Stimulated activated naive CD4-positive, alpha-beta T cell treated with Interleukin-2 at 50 U/mL for 16 hours (primary cell): ENCODE data around the gene STEAP3.

Experiments
- DNase-seq: peaks from one replicate; lab custom pipeline; 2025; lab: John Stamatoyannopoulos, UW

Gene STEAP3

DNA sequence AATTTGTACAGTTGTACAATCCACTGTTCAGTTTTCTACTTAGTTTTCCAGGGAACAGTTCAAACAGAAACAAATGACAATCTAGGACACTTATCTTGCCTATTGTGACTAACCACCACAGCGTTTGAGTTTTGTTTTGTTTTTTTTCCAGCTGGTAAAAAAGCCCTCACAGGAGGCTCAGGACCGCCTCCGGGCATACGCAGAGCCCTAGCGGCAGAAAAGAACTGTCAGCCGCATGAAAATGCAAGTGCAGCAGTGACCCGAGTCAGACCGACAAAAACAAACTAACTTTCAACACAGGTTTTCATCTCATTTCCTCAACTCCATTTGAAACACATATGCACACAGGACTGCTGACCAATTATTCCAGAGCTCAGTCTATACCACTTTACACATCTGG, 68.6 kb downstream of the STEAP3 start:
- DNase-seq, result no peak

DNA sequence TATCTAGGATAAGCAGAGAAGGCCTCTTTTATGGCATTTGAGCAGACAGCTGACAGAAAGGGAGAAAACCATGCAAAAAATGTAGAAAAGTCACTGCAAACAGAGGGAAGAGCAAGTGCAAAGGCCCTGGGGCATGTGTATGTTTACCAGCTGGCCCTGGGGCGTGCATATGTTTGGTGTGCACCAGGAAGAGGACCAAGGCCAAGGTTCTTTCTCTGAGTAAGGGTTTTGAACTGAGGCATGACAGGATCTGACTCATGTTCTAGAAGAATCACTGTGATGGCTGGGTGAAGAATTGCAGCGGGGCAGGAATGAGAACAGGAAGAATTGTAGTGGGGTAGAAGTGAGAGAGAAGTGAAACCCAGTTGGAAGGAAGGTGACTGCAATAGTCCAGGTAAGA, 69.6 kb downstream of the STEAP3 start:
- DNase-seq, result no peak

DNA sequence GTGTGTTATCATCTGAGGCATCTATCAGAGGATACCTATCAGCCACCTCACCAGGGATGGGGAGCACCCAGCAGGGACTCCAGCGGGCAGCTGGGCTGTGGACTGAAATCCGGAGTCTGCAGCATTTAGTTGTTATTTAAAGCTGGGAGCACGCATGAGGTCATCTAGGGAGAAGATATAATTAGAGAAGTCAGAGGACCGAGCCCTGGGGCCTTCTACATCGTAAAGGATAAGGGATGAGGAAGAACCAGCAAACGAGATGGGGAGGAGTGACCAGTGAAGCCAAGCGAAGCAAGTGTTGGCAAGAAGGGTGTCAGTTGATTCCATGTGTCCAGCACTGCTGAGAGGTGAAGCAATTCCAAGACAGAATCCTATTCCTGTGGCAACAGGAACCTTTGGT, 70.3 kb downstream of the STEAP3 start:
- DNase-seq, result no peak

DNA sequence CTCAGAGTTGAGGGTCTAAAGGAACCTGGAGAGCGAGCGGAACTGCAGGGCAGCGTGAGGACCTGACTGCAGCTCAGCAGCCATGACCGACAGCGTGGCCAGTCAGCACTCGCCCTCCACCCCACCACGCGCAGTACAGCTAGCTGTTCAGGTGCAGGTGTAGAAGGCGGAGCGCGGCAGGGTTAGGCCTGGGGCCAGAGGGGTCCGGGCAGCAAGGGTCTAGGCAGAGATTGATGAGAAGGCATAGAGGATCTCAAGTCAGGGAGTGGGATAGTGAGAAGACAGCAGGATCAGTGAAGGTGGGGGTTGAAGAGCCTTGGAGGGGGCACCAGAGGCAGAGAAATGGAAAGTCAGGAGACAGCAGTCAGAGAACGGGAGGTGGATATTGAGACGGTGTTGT, 71.0 kb downstream of the STEAP3 start:
- no peak for DNase-seq

DNA sequence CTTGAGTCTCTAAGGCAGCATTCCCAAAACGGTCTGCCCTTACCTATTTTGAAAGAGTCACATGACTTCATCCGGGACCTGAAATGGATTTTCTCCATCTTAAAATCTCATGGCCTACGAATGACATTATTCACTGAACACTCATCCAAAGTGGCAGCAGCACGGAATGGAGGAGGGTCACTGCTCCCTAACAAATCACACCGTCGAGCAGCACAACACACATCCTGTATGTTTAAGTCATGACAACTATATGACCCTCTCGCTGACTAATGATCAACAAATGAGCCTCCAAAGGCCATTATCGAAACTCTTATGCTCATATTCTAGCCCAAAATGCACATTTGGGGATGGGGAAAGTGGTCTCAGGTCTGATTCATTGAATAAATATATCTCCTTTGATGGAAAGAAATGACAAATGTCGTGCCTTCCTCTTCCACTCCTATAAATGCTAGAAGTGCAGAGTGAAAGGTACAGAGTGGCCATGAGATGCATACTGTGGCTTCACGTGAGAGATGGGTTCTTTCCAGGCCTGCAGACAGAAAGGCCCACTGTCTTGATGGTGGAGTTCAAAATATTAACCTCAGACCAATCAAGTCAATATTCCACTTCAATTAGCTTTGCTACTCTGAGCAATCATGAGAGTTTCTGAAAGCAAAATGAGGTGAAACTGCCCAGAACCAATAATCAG, 72.2 kb downstream of the STEAP3 start:
- DNase-seq, result no peak

DNA sequence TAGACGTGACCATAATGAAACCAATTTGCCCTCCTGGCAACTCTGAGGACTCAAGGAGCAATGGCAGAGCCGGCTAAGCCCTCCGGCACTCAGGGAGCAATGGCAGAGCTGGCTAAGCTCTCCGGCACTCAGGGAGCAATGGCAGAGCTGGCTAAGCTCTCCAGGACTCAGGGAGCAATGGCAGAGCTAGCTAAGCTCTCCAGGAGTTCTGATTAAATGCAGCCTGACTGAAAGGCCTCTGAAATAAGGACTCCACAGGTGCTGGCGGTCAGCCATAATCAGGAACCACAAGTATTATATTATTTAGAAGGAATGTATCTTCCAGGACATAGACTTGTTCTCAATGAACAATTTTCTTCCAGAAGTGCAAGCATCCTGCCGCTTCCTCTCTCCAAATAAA, 77.8 kb downstream of the STEAP3 start:
- no peak for DNase-seq

DNA sequence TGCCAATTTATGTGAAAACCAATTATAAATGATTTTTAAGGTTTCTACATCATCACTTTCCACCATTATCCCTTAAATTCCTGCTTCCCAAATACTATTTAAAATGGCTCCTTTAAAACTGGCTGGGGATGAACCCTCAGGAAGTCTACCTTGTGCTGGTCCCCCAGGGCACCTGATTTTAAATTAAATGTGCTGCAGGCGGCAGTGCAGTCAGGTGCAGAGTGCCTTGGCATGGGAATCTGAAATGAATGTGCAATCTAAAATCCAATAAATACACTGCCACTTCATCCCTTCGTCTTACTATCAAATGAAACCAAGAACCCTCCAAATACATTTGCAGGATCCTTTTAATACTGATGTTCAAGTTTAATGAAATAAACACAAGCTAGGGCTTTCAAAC, 81.2 kb downstream of the STEAP3 start:
- no peak for DNase-seq

DNA sequence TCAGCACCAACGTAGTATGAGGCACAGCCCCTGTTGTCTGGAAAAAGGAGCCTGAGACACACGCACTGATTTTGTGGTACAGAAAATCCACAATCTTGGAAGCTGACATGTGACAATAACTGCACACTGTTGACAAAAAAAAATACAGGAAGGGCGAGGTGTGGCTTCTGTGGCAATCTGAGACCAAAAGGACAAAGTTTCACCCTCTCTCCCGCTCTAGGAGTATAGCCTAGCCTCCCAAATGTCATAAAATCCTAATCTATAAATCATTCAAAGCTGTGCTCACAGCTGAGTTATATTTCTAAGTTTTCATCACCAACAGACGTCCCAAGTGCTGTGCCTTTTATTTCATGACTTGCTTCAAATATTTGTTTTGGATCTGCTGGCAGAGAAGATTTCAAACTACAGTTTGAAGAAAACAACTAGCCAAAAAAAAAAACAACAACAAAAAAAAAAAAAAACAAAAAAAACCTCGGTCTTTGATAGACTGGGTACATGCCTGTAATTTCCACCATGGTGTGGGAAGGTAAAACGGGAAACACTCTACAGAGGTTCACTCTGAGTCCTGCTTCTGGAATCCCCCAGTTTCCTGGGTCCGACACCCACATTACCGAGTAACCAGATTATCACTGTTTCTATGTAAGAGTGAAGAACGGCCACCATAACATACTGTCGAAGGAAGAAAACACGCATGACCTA, 82.0 kb downstream of the STEAP3 start:
- DNase-seq, result no peak

DNA sequence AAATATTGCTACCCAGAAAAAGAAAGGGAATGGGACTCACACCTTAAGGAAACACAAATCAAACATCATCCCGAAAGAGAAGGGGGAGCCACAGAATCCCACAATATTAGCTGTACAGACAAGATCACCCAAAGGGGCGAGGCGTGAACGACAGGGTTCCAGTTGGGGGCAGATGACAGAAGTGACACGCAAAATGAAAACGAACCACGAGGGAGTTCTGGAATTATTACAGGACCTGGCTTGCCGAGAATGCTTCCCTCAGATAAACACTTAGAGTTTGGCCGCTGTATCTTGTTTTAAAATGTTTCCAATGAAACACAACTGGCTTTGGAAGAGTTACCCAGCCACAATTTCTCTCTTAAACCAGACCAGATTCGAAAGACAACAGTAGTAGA, 82.6 kb downstream of the STEAP3 start:
- DNase-seq, result no peak

DNA sequence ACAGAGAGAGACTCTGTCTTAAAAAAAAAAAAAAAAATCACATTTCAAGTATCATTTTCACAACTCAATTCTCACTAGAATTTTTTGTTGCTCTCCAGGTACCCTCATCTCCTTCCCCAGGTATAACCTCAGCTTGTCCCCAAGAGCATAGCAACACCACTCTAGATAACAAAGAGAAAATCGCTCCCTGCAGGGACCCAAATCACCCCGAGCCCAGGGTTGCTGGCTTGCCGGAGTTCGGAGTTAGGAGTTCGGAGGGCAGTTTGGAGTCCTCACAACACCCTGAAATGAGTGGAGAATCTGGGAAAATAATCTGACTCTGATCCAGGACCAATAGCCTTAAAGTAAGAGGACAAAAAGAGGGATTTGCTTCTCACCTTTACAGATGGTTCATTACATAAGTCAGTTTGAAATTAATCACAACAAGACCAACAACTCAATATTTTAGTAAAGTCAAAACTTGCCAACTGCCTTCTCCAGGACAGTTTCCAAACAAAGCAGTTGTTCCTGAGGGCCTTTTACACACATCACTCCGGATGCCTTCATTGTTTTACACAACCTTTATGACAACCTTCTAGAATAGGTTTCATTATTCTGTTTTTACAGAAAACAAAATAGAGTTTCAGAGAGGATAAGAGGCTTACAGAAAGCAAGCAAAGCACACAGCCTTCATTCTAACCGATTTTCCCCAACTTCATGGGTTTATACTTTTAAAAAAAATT, 83.9 kb downstream of the STEAP3 start:
- no peak for DNase-seq

DNA sequence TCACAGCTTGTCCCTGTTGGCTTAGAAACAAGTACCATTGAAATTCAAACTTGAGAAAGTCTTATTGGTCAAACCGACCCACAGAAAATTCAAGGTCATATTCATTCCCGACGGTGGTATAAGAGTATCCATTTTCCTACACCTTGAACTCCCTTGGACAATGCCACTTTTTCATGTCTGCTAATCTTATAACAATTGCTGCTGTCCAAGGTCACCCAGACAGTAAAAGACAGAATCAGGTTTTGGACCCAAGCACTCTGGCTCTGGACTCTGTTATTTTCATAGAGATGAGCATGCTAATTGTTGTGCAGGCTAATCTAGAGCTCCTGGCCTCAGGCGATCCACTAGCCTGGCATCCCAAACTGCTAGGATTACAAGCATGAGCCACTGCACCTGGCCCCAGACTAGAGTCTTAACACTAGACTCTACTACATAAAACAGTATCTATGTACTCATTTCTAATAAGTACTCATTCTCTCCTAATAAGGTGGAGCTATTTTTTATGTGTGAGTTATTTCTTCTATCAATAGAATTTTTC, 85.2 kb downstream of the STEAP3 start:
- DNase-seq, result no peak

DNA sequence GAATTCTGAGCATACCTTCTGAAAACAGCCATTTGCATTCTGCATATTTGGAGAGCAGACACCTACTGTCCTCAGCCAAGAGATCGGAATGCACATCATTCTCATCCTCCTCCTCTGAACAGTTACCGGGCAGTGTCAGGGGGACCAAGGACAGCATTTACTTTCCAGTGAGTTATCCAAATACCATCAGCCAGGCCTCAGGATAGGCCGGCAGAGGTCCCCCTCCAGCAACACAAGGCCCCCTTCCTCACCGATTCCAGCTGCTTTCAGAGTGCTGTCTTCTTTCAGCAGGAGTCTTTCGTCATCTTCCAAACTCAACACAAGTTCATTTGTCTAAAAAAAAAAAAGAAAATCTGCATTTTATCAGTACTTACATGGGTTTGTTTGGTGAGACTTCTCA, 87.7 kb downstream of the STEAP3 start:
- no peak for DNase-seq

DNA sequence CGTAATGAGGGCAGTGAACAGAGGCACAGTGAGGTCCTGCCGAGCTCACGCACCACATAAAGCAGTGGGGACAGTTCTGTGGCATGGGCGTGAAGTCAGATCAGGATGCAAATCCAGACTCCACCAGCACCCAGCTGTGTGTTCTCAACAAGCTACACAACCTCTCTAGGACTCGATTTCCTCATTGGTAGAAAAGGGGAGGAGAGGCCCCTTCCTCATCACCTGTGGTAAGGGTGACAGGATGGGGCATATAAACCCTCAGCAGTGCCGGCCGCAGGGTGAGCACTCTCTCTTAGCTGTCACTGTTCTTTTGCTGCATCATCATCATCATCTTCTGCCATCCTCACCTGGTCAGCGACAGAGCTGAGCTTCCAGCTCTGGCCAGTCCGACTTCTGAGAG, 88.2 kb downstream of the STEAP3 start:
- DNase-seq, result no peak
